GM19240 (cell line): ENCODE results near the gene NOC2L.
"Not testable (repeated sequence)": the region's sequence is repeated elsewhere in the genome, so short reads cannot be mapped to it uniquely, and the experiment has no call there.

ENCODE experiments used
- DNase-seq: peaks from one replicate; pipeline ENCODE4 v3.0.0; 2011; ENCODE audit warnings: low spot score; ENCODE audit not compliant: insufficient read length

The NOC2L gene

GRCh38 chr1:904310-904950 is 54.6 kb downstream of the NOC2L start:
- peak; percentile 82 for DNase-seq

- no peak for DNase-seq
Observed at GRCh38 chr1:903721-904271, 55.3 kb downstream of the NOC2L start.

GRCh38 chr1:903305-903704 is 55.8 kb downstream of the NOC2L start:
- no peak for DNase-seq

- DNase-seq, result no peak
Observed at GRCh38 chr1:902802-903201, 56.3 kb downstream of the NOC2L start.

DNA sequence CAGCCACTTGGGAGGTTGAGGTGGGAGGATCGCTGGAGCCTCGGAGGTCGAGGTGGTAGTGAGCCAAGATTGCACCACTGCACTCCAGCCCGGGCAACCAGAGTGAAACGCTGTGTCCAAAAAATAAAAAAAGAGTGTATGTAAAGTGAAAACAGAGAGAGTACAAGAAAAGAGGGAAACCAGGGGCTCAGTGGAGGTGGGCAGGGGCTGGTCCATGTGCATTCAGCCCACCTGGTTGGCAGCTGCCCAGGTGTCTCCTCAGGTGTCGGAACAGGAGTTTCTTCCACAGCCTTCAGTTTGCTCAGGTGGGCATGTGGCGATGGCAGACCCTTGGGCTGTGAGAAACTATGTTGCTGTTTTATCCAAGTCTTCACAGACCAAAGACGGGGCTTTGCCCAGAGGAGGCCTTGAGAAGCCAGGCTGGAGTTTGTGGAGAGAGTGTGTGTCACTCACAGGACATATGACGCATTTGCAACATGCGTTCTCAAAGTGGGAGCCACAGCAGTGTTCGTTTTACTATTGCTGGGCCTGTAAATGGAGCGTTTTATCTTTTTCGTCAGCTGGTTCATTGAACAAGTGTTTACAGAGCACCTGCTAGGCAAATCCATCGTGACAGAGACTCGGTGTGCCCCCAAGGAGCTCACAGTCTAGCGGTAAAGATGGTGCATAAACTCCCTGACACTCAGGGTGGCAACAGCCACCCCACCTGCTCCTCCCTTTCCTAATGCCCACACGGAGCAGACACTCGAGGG is 57.8 kb downstream of the NOC2L start:
- DNase-seq, result no peak

- no peak for DNase-seq
Observed at GRCh38 chr1:899636-900317, 59.3 kb downstream of the NOC2L start.

DNA sequence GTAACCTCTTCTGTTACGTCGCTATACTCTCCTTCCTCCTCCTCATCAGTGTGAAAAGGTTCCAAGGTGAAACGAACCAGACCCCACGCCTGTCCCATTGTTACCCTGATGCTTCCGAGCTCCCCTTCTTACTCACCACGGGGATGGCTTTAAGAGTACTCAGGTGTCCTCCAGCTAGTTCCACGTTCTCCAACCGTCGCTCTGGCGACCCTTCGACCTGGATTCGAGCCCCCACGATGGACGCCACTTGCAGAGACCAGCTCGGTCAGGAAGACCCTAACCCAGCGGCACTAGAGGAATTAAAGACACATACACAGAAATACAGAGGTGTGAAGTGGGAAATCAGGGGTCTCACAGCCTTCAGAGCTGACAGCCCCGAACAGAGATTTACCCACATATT is 61.1 kb downstream of the NOC2L start:
- not testable (repeated sequence) for DNase-seq

DNA sequence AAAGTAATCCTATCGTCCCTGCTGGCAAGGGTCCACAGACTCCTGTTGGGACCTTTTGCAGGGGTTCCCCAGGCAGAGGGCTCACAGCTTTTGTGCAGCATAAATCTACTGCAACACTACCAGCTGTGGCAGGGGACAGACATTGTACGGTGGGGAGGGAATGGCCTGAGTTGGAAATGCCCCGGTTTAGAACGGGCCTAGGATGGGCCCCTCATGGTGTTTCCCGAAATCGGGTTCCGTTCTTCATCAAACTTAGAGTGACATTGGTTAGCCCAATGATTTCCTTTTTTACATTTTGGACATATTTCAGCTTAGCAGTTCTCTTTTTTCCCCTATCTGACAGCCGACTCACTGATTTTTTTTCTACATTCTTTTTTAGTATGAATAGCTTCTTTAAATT is 61.8 kb downstream of the NOC2L start:
- no peak for DNase-seq
